ENCODE data around the gene FMN1.

DNA sequence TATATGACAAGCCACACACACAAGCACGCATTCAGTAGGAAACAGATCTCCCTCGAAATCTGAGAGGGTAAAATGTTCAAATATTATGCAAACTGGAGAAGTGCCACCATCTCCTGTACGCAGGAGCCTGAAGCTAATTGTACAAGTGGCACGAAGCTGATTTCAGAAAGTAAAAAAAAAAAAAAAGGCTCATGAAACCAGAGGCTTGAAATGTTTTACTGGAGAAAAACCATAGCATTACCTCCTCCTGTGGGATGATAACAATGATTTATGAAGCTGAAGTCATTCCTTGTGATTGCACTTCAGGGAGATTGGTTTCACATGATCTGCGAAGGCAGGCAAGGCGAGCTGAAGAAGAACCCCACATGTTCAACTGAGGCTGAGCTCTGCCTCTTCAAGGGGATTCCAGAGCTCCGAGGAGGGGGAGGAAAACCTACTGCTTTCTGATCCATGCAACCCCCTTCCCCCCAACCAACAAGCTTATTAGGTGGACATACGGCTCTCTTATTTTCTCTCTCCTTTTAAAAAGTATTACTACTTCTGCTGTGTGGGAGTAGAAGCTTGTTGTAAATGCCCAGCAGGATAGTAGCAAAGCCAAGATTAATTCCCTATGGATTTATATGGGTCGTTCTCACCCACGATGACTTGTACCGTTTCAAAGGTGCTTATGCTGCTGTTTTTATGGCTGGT lies 375.6 kb downstream of the FMN1 start:
- TF ChIP-seq, protein P1, sequence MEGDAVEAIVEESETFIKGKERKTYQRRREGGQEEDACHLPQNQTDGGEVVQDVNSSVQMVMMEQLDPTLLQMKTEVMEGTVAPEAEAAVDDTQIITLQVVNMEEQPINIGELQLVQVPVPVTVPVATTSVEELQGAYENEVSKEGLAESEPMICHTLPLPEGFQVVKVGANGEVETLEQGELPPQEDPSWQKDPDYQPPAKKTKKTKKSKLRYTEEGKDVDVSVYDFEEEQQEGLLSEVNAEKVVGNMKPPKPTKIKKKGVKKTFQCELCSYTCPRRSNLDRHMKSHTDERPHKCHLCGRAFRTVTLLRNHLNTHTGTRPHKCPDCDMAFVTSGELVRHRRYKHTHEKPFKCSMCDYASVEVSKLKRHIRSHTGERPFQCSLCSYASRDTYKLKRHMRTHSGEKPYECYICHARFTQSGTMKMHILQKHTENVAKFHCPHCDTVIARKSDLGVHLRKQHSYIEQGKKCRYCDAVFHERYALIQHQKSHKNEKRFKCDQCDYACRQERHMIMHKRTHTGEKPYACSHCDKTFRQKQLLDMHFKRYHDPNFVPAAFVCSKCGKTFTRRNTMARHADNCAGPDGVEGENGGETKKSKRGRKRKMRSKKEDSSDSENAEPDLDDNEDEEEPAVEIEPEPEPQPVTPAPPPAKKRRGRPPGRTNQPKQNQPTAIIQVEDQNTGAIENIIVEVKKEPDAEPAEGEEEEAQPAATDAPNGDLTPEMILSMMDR (conservative IDR thresholded peaks at IDR 0.05; ENCODE audit: low read depth, low read length) = no peak
- TF ChIP-seq EZH2 (IDR thresholded peaks at IDR 0.05; ENCODE audit: borderline replicate concordance, low read depth, low read length, poor library complexity, severe bottlenecking) = no peak

All from A673 (cell line).